ENCODE measurements around the gene MRPL17. TPM values are rescaled to one million over a fixed set of nuclear protein-coding genes. Genes with fewer than 3 reads are reported as not detected.

Gene MRPL17
- total RNA-seq (2021; ENCODE audit: unreplicated experiment) = 75.0 TPM
- polyA plus RNA-seq (2012) = 89.4 and 109 TPM in 2 replicates
- percentile 96 among the genes with signal in this experiment for Bru-seq, nascent RNA
- percentile 91 among the genes with signal in this experiment for BruChase-seq, experiment 1, labeled RNA remaining after a 6-hour chase
- BruChase-seq, experiment 2, labeled RNA remaining after a 2-hour chase = percentile 95 among the genes with signal in this experiment
- long read RNA-seq, transcript MRPL17-201 (3 exons, 1,969 nt) = major isoform, 49 of 50 reads
- long read RNA-seq, partial matches to known transcripts = 0 of 50 reads
- long read RNA-seq, other reads (novel, unspliced or antisense) = 0 of 50 reads

GRCh38 chr11:6682936-6683861 lies at the start of gene MRPL17:
Gene MRPL17 (minus strand): TSS chr11:6683340. CDS start chr11:6683296, 44 bp downstream.
- ATAC-seq (peak; percentile 96), DNase-seq (ENCODE audit: low read depth, low spot score) (peak; percentile 99)
- intact Hi-C loops (cut with micrococcal nuclease) = loop anchor here (1.0 to 2.0 kb wide), 3 partner anchors 78 to 304 kb away; no protein-coding TSS in a partner anchor
- ChIA-PET RAD21 (ENCODE audit: low non-redundant PET in 1 of 2, low total read pairs in 2 of 2, uncharacterized antibody in 2 of 2, unreplicated experiment in 2 of 2) (interaction anchor here (1.1 to 1.3 kb wide), 2 partner anchors 152 to 202 kb away, joined by 3 to 6 read pairs; partner anchors contain the start of genes ARFIP2 (in 1 of the 2) and TIMM10B (in 1 of the 2)), CTCF (interaction anchor here (0.6 to 2.6 kb wide), 14 partner anchors 10 to 320 kb away, joined by 3 to 27 read pairs (median 6); partner anchors contain the start of genes TAF10 and TPP1), POLR2A (interaction anchor here (0.9 to 1.3 kb wide), 5 partner anchors 9 to 79 kb away, joined by 3 to 7 read pairs (median 4); partner anchors contain the start of genes ILK and TPP1)
- Histone ChIP-seq H3K4me2 (ENCODE audit: low read length) (peak within 1 kb of the TSS; percentile 94), H3K4me3 (replicated peaks in 1 of 2; ENCODE audit: low read depth in 1 of 2, low read length in 2 of 2) (peak within 1 kb of the TSS; percentile 71 to 92), H2AFZ (ENCODE audit: low read depth, low read length, poor library complexity, severe bottlenecking) (peak within 1 kb of the TSS; percentile 62), H3K79me2 (ENCODE audit: insufficient read depth, low read length) (peaks cover 26% of the 10 kb centered on the region), H4K20me1 (ENCODE audit: insufficient read depth) (no peaks in the 10 kb centered on the region), H3K27me3 (ENCODE audit: insufficient read depth, low read length) (no peaks in the 10 kb centered on the region), H3K9me3 (ENCODE audit: control insufficient read depth in 1 of 2, insufficient read depth in 1 of 2, low read depth in 1 of 2, low read length in 2 of 2) (no peaks in the 10 kb centered on the region), H3K9me2 (ENCODE audit: insufficient read depth) (no peaks in the 10 kb centered on the region), H3K27ac (ENCODE audit: low read depth, low read length) (peak within 1 kb of the TSS; percentile 66), H3K9ac (ENCODE audit: low read length) (peak within 1 kb of the TSS; percentile 98), H3K4me1 (ENCODE audit: control insufficient read depth in 1 of 2, insufficient read depth in 2 of 2, low read length in 2 of 2) (peaks cover 7 to 15% of the 10 kb centered on the region in 2 experiments; a peak in 3 of 4 replicates), H3K36me3 (ENCODE audit: control insufficient read depth in 1 of 2, insufficient read depth in 2 of 2, low read length in 2 of 2) (peaks cover 13 to 14% of the 10 kb centered on the region in 2 experiments)
- no TSS peak for BruUV-seq (replicated peaks)
- TF ChIP-seq ATF3 (IDR thresholded peaks at IDR 0.05) = no peak
- TF ChIP-seq MAX (IDR thresholded peaks at IDR 0.05) = peak; percentile 97
- TF ChIP-seq YY1 (IDR thresholded peaks at IDR 0.05; ENCODE audit: extremely low read depth, insufficient replicate concordance, low read depth, low read length) = peak; percentile 50
- TF ChIP-seq ZNF274 (IDR thresholded peaks at IDR 0.05; ENCODE audit: low read depth, low read length) = no peak
- TF ChIP-seq REST (IDR thresholded peaks at IDR 0.05; ENCODE audit: low read depth) = no peak
- no peak for TF ChIP-seq SRF (IDR thresholded peaks at IDR 0.05; ENCODE audit: low read depth)
- TF ChIP-seq SIN3A (IDR thresholded peaks at IDR 0.05; ENCODE audit: low read depth) = peak; percentile 98; the same call in 1 of the 2 replicates
- TF ChIP-seq ELF1 (IDR thresholded peaks at IDR 0.05; ENCODE audit: borderline replicate concordance, low read depth) = no peak
- peak; percentile 55 for TF ChIP-seq SP1 (IDR thresholded peaks at IDR 0.05; ENCODE audit: low read depth)
- TF ChIP-seq CTCF (IDR thresholded peaks at IDR 0.05 in 2 of 3, conservative IDR thresholded peaks at IDR 0.05 in 1 of 3; ENCODE audit: borderline replicate concordance in 1 of 3, insufficient read depth in 1 of 3, low read depth in 2 of 3, low read length in 2 of 3) = peak; percentile 84 to 91 (median 85)
- TF ChIP-seq TCF7L2 (IDR thresholded peaks at IDR 0.05; ENCODE audit: borderline replicate concordance, extremely low read depth, insufficient read depth, insufficient read length) = peak; percentile 30
- peak; percentile 81 for TF ChIP-seq RAD21 (IDR thresholded peaks at IDR 0.05; ENCODE audit: low read depth)
- peak; percentile 71; the same call in 1 of the 2 replicates for TF ChIP-seq CBX3 (IDR thresholded peaks at IDR 0.05; ENCODE audit: low read depth)
- TF ChIP-seq POLR2AphosphoS5 (IDR thresholded peaks at IDR 0.05; ENCODE audit: low read depth, low read length) = peak; percentile 98
- peak; percentile 95 for TF ChIP-seq POLR2A (IDR thresholded peaks at IDR 0.05; ENCODE audit: borderline replicate concordance, extremely low read depth, insufficient read depth, insufficient read length)
- no peak for TF ChIP-seq EZH2phosphoT487 (IDR thresholded peaks at IDR 0.05; ENCODE audit: borderline replicate concordance)
- TF ChIP-seq EZH2 (IDR thresholded peaks at IDR 0.05) = no peak
- TF ChIP-seq EGR1 (IDR thresholded peaks at IDR 0.05; ENCODE audit: low read depth) = 0 out of 2 replicates have a peak, but pooled peaks have one; percentile 16
